GM12878 (cell line): Measurements from ENCODE around the gene LYL1. TPM values are rescaled to one million over a fixed set of nuclear protein-coding genes. Genes with fewer than 3 reads are reported as not detected.

Experiments used
- ATAC-seq: fragments of 200-7000 bp; cut with Tn5 transposase; 3 replicates; pipeline ENCODE4 v1.9.1; 2020; ENCODE audit warnings: mild to moderate bottlenecking, moderate library complexity
- BruUV-seq: library from RNA; stranded (reverse); fragments of 400-500 nt; replicated peaks from 2 replicates; lab custom pipeline; 2021; lab: Mats Ljungman, UMichigan
- CTCF ChIA-PET: fragments of 300-600 bp; sonication (Branson Sonifier 250); formaldehyde crosslinking; extraction: SDS; loops from one replicate; lab custom pipeline; 2021; ENCODE audit warnings: inconsistent platforms; lab: Yijun Ruan, JAX
- POLR2A ChIA-PET: fragments of 350-600 bp; formaldehyde crosslinking; extraction: SDS; loops from one replicate; lab custom pipeline; 2021; ENCODE audit warnings: inconsistent platforms; lab: Charles Lee
- RAD21 ChIA-PET: fragments of 300-600 bp; sonication (Branson Sonifier 250); formaldehyde crosslinking; loops from one replicate; lab custom pipeline; 2023; ENCODE audit warnings: antibody characterized with exemption; ENCODE audit not compliant: unreplicated experiment; lab: Charles Lee
- SMC1A ChIA-PET: fragments of 300-600 bp; sonication (Branson Sonifier 250); formaldehyde crosslinking; loops from one replicate; lab custom pipeline; 2023; ENCODE audit not compliant: unreplicated experiment, uncharacterized antibody; lab: Charles Lee
- DNase-seq: peaks from one replicate; pipeline ENCODE4 v3.0.0-alpha.2; 2011; ENCODE audit warnings: low read depth, low spot score
- FAIRE-seq: peaks from 3 replicates; lab custom pipeline; 2011; peaks lifted over from hg19 to GRCh38; lab: Jason Lieb, UNC
- H2AFZ ChIP-seq: 2 replicates; pipeline ENCODE4 v1.6.0; 2011; ENCODE audit warnings: low read depth, low read length, control low read depth; ENCODE audit not compliant: control insufficient read depth
- H3K27ac ChIP-seq: 2 replicates; pipeline ENCODE4 v1.5.1; 2011; ENCODE audit warnings: control low read depth; ENCODE audit not compliant: control insufficient read depth, insufficient read depth
- H3K27me3 ChIP-seq, 2 experiments: replicated peaks in 1 of 2; 2 replicates each; pipeline versions ENCODE4 v1.6.0 to v1.6.1; 2011; ENCODE audit warnings: low read length in 1 of 2; ENCODE audit not compliant: control insufficient read depth in 2 of 2, insufficient read depth in 2 of 2
- H3K36me3 ChIP-seq, 2 experiments: 2 replicates each; pipeline ENCODE4 v1.5.1; 2011; ENCODE audit warnings: low read length in 1 of 2; ENCODE audit not compliant: control insufficient read depth in 2 of 2, insufficient read depth in 2 of 2
- H3K4me1 ChIP-seq: 2 replicates; pipeline ENCODE4 v1.6.1; 2011; ENCODE audit warnings: mild to moderate bottlenecking, low read length, moderate library complexity, mixed read lengths; ENCODE audit not compliant: control insufficient read depth, insufficient read depth
- H3K4me2 ChIP-seq: 2 replicates; pipeline ENCODE4 v1.6.0; 2011; ENCODE audit warnings: control low read depth; ENCODE audit not compliant: control insufficient read depth, insufficient read depth
- H3K4me3 ChIP-seq: fragments of 200-600 bp; sonication (generic); 2 replicates; pipeline ENCODE4 v1.5.1; 2016
- H3K79me2 ChIP-seq: 2 replicates; pipeline ENCODE4 v1.6.0; 2011; ENCODE audit warnings: low read length; ENCODE audit not compliant: control insufficient read depth, insufficient read depth
- H3K9ac ChIP-seq: 2 replicates; pipeline ENCODE4 v1.8.0; 2011; ENCODE audit warnings: low read length, control low read depth, mixed read lengths; ENCODE audit not compliant: control insufficient read depth, insufficient read depth
- H3K9me3 ChIP-seq: replicated peaks from 3 replicates; pipeline ENCODE4 v1.5.1; 2011; ENCODE audit warnings: mild to moderate bottlenecking, low read length; ENCODE audit not compliant: control insufficient read depth, insufficient read depth
- H4K20me1 ChIP-seq: 2 replicates; pipeline ENCODE4 v1.6.0; 2011; ENCODE audit not compliant: control insufficient read depth, insufficient read depth
- CBFB ChIP-seq: IDR thresholded peaks from 2 replicates; pipeline ENCODE4 v1.6.1; 2016; ENCODE audit warnings: antibody characterized with exemption, low read depth
- CREM ChIP-seq: IDR thresholded peaks from 2 replicates; pipeline ENCODE4 v1.6.1; 2014; ENCODE audit warnings: antibody characterized with exemption, low read depth
- EP300 ChIP-seq, 2 experiments: fragments of 150-350 bp in 1 of 2; IDR thresholded peaks; 2 replicates each; pipeline ENCODE4 v1.6.1; 2011 to 2012; ENCODE audit warnings: low read depth in 2 of 2, low read length in 2 of 2, borderline replicate concordance in 1 of 2, improper control_type of control experiment in 1 of 2, inconsistent platforms in 1 of 2; ENCODE audit not compliant: control insufficient read depth in 1 of 2
- ESRRA ChIP-seq: IDR thresholded peaks from 2 replicates; pipeline ENCODE4 v1.6.1; 2012; ENCODE audit warnings: mild to moderate bottlenecking, low read length, improper control_type of control experiment
- GATAD2B ChIP-seq: fragments of 450-650 bp; conservative IDR thresholded peaks from 2 replicates; pipeline ENCODE4 v1.6.1; 2017; ENCODE audit warnings: low read depth, mild to moderate bottlenecking, moderate library complexity
- MYC ChIP-seq: IDR thresholded peaks from 2 replicates; pipeline ENCODE4 v1.6.1; 2011; ENCODE audit warnings: mild to moderate bottlenecking, low read length, moderate library complexity, inconsistent platforms; ENCODE audit not compliant: insufficient read depth, insufficient replicate concordance, insufficient read length, severe bottlenecking
- PAX8 ChIP-seq: fragments of 450-650 bp; IDR thresholded peaks from 2 replicates; pipeline ENCODE4 v1.6.1; 2017; ENCODE audit warnings: mild to moderate bottlenecking, moderate library complexity
- POLR2A ChIP-seq: IDR thresholded peaks from 2 replicates; pipeline ENCODE4 v1.6.1; 2011; ENCODE audit warnings: low read depth, mild to moderate bottlenecking, low read length
- RAD51 ChIP-seq: fragments of 450-650 bp; IDR thresholded peaks from 2 replicates; pipeline ENCODE4 v1.6.1; 2016; ENCODE audit warnings: moderate library complexity, mild to moderate bottlenecking, inconsistent platforms
- RCOR1 ChIP-seq: conservative IDR thresholded peaks from 2 replicates; pipeline ENCODE4 v1.6.1; 2012; ENCODE audit warnings: low read depth, low read length, improper control_type of control experiment
- SIN3A ChIP-seq: IDR thresholded peaks from 2 replicates; pipeline ENCODE4 v1.6.1; 2012; ENCODE audit warnings: low read depth, low read length, improper control_type of control experiment
- SREBF2 ChIP-seq: IDR thresholded peaks from 2 replicates; pipeline ENCODE4 v1.6.1; 2012; ENCODE audit warnings: mild to moderate bottlenecking, low read length
- STAT1 ChIP-seq: fragments of 450-650 bp; conservative IDR thresholded peaks from 2 replicates; pipeline ENCODE4 v1.6.1; 2014; ENCODE audit warnings: antibody characterized with exemption, mild to moderate bottlenecking
- ZNF217 ChIP-seq: fragments of 450-650 bp; IDR thresholded peaks from 2 replicates; pipeline ENCODE4 v1.6.1; 2017; ENCODE audit warnings: antibody characterized with exemption, mild to moderate bottlenecking
- ZNF622 ChIP-seq: fragments of 450-650 bp; IDR thresholded peaks from 2 replicates; pipeline ENCODE4 v1.6.1; 2017; ENCODE audit warnings: mild to moderate bottlenecking, inconsistent platforms
- WGBS: methylation state at CpG from one replicate; pipeline ENCODE4 v1.1.6; 2016; ENCODE audit warnings: low lambda C conversion rate; ENCODE audit not compliant: insufficient replicate concordance, insufficient coverage; ENCODE audit errors: missing lambda C conversion rate; 5-methylcytosine and 5-hydroxymethylcytosine counted together
- in situ Hi-C: fragments of 300-500 bp; cut with MboI; formaldehyde crosslinking; loops from 9 replicates; pipeline ENCODE4 v1.14.3; 2018; ENCODE audit warnings: mixed read lengths
- intact Hi-C: fragments of 100-400 bp; cut with micrococcal nuclease; formaldehyde crosslinking; loops from one replicate; pipeline ENCODE4 v1.14.2; 2022; ENCODE audit not compliant: unreplicated experiment
- polyA plus RNA-seq, 11 experiments: library from polyadenylated mRNA; depleted of rRNA in 4 of 11; unstranded in 6 of 11; stranded (reverse) in 5 of 11; fragments of >200 nt; fragmentation: Nextera tagmentation in 4 of 11; fragmentation: Illumina TruSeq in 1 of 11; extraction: Ambion mirVana in 4 of 11; extraction: Trizol in 1 of 11; gene quantifications; 1 replicate in 1 of 11; 2 replicates in 10 of 11; pipeline versions ENCODE4 v1.2.1 to v1.2.3, GENCODE V29; 2011 to 2016; ENCODE audit warnings: inconsistent platforms in 2 of 11, missing spikeins in 2 of 11, low read depth in 1 of 11
- total RNA-seq, 4 experiments: library from RNA; depleted of rRNA in 3 of 4; stranded (reverse); fragments of >200 nt in 3 of 4; fragmentation: Illumina TruSeq in 1 of 4; extraction: Trizol in 1 of 4; gene quantifications; 2 replicates each; pipeline versions ENCODE4 v1.2.1 to v1.2.3, GENCODE V29; 2013 to 2021
- TF ChIP-seq, protein P1 (sequence below), 3 experiments: IDR thresholded peaks in 2 of 3; conservative IDR thresholded peaks in 1 of 3; 2 replicates each; pipeline ENCODE4 v1.5.1; 2011; ENCODE audit warnings: low read depth in 3 of 3, low read length in 3 of 3, mild to moderate bottlenecking in 3 of 3, control low read depth in 2 of 3, moderate library complexity in 2 of 3, inconsistent platforms in 1 of 3, mixed read lengths in 1 of 3; ENCODE audit not compliant: control insufficient read depth in 2 of 3, insufficient read depth in 1 of 3; ENCODE audit errors: extremely low read depth in 1 of 3
- TF ChIP-seq, protein P2 (sequence below): fragments of 450-650 bp; formaldehyde crosslinking; IDR thresholded peaks from 2 replicates; pipeline ENCODE4 v1.4.0; 2022; ENCODE audit warnings: mild to moderate bottlenecking, moderate library complexity
- TF ChIP-seq, protein P3 (sequence below): IDR thresholded peaks from 2 replicates; pipeline ENCODE4 v1.6.1; 2012; ENCODE audit warnings: mild to moderate bottlenecking, low read depth, low read length

The LYL1 gene
- total and polyA plus RNA-seq, 10 of the 15 experiments (the other 5 are each of a cell fraction or from before 2014, with no cell fraction given) = 0.10 to 34.8 (median 4.4) TPM

DNA sequence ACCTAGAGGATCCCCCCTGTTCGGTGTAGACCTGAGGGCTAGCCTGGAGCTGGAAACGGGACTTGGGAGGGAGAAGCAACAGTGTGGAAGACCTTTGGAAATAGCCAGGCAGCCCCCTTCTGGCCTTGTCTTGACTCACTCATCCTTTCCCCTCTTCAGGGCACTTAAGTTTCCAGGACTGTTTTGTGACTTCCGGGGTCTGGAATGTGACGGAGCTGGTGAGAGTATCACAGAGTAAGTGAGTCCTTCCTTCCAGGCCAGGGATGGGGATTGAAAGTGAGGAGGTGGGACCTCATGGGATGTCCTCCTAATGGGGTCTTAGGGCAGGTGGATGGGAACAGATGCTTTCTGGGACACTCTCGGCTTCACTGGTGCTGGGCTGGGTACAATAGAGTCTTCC is 29.4 kb downstream of the LYL1 start:
- H3K79me2 ChIP-seq = no peaks in the 10 kb centered on the region
- no peaks in the 10 kb centered on the region for H3K36me3 ChIP-seq
- H3K9ac ChIP-seq = no peak overlapping the region
- no peak for DNase-seq
- RAD21 ChIA-PET = interaction anchor here (0.6 to 1.5 kb wide), 2 partner anchors 21 to 106 kb away, joined by 6 to 7 read pairs; no protein-coding TSS in a partner anchor
- H2AFZ ChIP-seq = no peak overlapping the region
- SMC1A ChIA-PET = no interaction called here
- H3K4me2 ChIP-seq = no peak overlapping the region
- H3K4me1 ChIP-seq = no peaks in the 10 kb centered on the region
- no peaks in the 10 kb centered on the region for H3K9me3 ChIP-seq
- in situ Hi-C loops (no loop called here), intact Hi-C loops (no loop called here)
- FAIRE-seq = no peak
- POLR2A ChIA-PET = no interaction called here
- no peaks in the 10 kb centered on the region for H4K20me1 ChIP-seq
- H3K4me3 ChIP-seq = no peak overlapping the region
- BruUV-seq = no TSS peak
- WGBS = 37% methylated on average over 5 of the region's 5 CpGs
- CTCF ChIA-PET = interaction anchor here (1.2 to 2.1 kb wide), 2 partner anchors 12 to 21 kb away, joined by 5 to 8 read pairs; no protein-coding TSS in a partner anchor
- peaks cover 1 to 3% of the 10 kb centered on the region in 2 experiments for H3K27me3 ChIP-seq
- no peak for ATAC-seq
- H3K27ac ChIP-seq = no peak overlapping the region
- TF ChIP-seq STAT1 = no peak
- TF ChIP-seq, protein P1, sequence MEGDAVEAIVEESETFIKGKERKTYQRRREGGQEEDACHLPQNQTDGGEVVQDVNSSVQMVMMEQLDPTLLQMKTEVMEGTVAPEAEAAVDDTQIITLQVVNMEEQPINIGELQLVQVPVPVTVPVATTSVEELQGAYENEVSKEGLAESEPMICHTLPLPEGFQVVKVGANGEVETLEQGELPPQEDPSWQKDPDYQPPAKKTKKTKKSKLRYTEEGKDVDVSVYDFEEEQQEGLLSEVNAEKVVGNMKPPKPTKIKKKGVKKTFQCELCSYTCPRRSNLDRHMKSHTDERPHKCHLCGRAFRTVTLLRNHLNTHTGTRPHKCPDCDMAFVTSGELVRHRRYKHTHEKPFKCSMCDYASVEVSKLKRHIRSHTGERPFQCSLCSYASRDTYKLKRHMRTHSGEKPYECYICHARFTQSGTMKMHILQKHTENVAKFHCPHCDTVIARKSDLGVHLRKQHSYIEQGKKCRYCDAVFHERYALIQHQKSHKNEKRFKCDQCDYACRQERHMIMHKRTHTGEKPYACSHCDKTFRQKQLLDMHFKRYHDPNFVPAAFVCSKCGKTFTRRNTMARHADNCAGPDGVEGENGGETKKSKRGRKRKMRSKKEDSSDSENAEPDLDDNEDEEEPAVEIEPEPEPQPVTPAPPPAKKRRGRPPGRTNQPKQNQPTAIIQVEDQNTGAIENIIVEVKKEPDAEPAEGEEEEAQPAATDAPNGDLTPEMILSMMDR (IDR thresholded peaks at IDR 0.05 in 2 of 3, conservative IDR thresholded peaks at IDR 0.05 in 1 of 3; ENCODE audit: control insufficient read depth in 2 of 3, extremely low read depth in 1 of 3, insufficient read depth in 1 of 3, low read depth in 3 of 3, low read length in 3 of 3) = no peak
- TF ChIP-seq CBFB = no peak
- no peak for TF ChIP-seq ZNF622
- no peak for TF ChIP-seq ZNF217
- no peak for TF ChIP-seq PAX8
- TF ChIP-seq MYC = no peak
- TF ChIP-seq ESRRA = no peak
- TF ChIP-seq GATAD2B = no peak
- no peak for TF ChIP-seq RAD51
- no peak for TF ChIP-seq SIN3A
- no peak for TF ChIP-seq POLR2A
- no peak for TF ChIP-seq SREBF2
- TF ChIP-seq RCOR1 = no peak
- TF ChIP-seq CREM = no peak
- TF ChIP-seq, protein P2, sequence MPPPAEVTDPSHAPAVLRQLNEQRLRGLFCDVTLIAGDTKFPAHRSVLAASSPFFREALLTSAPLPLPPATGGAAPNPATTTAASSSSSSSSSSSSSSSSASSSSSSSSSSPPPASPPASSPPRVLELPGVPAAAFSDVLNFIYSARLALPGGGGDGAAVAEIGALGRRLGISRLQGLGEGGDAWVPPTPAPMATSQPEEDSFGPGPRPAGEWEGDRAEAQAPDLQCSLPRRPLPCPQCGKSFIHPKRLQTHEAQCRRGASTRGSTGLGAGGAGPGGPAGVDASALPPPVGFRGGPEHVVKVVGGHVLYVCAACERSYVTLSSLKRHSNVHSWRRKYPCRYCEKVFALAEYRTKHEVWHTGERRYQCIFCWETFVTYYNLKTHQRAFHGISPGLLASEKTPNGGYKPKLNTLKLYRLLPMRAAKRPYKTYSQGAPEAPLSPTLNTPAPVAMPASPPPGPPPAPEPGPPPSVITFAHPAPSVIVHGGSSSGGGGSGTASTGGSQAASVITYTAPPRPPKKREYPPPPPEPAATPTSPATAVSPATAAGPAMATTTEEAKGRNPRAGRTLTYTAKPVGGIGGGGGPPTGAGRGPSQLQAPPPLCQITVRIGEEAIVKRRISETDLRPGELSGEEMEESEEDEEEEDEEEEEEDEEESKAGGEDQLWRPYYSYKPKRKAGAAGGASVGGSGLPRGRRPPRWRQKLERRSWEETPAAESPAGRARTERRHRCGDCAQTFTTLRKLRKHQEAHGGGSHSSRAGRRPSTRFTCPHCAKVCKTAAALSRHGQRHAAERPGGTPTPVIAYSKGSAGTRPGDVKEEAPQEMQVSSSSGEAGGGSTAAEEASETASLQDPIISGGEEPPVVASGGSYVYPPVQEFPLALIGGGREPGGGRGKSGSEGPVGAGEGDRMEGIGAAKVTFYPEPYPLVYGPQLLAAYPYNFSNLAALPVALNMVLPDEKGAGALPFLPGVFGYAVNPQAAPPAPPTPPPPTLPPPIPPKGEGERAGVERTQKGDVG (CRISPR knock-in tag) = no peak
- no peak for TF ChIP-seq EP300 (IDR thresholded peaks at IDR 0.05; ENCODE audit: borderline replicate concordance in 1 of 2, control insufficient read depth in 1 of 2, low read depth in 2 of 2, low read length in 2 of 2)
- TF ChIP-seq, protein P3, sequence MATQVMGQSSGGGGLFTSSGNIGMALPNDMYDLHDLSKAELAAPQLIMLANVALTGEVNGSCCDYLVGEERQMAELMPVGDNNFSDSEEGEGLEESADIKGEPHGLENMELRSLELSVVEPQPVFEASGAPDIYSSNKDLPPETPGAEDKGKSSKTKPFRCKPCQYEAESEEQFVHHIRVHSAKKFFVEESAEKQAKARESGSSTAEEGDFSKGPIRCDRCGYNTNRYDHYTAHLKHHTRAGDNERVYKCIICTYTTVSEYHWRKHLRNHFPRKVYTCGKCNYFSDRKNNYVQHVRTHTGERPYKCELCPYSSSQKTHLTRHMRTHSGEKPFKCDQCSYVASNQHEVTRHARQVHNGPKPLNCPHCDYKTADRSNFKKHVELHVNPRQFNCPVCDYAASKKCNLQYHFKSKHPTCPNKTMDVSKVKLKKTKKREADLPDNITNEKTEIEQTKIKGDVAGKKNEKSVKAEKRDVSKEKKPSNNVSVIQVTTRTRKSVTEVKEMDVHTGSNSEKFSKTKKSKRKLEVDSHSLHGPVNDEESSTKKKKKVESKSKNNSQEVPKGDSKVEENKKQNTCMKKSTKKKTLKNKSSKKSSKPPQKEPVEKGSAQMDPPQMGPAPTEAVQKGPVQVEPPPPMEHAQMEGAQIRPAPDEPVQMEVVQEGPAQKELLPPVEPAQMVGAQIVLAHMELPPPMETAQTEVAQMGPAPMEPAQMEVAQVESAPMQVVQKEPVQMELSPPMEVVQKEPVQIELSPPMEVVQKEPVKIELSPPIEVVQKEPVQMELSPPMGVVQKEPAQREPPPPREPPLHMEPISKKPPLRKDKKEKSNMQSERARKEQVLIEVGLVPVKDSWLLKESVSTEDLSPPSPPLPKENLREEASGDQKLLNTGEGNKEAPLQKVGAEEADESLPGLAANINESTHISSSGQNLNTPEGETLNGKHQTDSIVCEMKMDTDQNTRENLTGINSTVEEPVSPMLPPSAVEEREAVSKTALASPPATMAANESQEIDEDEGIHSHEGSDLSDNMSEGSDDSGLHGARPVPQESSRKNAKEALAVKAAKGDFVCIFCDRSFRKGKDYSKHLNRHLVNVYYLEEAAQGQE = no peak
